ENCODE data around the gene ZNF570.
A peak's percentile ranks its signal among the peaks of the same experiment; 100 is the strongest.

Gene ZNF570

DNA sequence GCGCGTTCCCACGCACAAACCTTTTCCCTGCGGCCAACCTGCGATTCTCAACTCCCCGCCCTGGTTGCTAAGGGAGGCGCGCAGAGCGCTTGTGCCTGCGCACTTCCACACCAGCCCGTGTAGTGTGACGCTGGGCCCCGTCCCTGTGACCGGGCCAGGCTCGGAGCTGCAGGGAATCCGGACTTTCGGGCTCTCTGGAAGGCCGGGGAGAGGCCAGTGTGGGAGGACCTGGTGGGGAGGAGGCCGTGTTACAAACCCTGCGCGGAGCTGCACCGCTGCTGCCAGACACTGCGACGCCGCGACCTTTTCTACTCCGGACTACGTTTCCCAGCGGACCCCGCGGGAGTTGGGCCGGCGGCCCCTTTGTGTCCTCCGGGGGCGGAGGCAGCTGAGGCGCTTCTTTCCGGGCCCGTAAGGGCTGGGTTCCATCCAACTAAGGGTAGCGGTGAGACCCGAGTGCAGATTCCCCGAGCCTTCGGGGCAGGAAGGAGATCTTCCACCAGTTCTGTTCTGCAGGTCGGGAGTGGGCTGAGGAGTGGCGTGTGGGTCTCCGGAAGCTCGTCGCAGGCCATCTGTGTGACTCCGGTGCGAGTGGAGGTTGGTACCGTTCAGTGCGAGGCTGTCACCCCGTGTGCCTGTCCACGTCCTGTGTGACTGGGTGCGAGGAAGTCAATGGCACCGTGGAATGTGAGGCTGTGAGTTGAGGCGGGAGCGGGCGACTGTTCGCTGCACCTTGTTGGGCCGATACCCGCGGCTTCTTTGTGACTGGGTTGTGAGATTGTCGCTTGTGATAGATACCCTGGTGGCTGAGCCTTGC lies at the start of gene ZNF570:
Gene ZNF570, plus strand, starts transcription at position 396 of the 817 bp plus-strand sequence. CDS start 999 bp downstream, outside the sequence.
- peak; percentile 81 to 91 for DNase-seq

DNA sequence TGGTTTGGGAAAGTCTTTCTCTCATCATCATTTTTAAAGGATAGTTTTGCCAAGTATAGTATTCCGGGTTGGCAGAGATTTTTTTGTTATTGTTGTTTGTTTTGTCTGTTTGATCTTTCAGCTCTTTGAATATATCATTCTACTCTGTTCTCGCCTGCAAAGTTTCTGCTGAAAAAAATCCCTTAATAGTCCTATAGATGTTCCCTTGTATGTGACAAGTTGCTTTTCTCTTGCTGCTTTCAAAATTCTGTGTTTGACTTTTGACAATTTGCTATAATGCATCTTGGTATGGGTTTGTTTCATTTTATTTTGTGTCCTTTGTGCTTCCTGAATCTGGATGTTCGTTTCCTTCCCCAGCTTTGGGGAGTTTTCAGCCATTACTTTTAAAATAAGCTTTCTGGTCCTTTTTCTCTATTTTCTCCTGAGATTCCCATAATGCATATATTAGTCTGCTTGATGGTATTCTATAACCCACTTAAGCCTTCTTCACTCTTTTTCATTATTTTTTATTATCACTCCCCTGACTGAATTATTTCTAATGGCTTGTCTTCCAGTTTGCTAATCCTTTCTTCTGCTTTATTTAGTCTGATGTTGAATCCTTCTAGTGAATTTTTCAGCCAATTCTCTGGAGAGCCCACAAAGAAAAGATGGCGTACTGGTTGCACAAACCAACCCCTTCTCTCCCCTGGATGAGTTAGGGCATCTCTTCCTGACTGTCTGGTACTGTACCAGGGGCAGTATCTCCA lies 16.5 kb upstream of the ZNF570 start:
- no peak for DNase-seq

DNA sequence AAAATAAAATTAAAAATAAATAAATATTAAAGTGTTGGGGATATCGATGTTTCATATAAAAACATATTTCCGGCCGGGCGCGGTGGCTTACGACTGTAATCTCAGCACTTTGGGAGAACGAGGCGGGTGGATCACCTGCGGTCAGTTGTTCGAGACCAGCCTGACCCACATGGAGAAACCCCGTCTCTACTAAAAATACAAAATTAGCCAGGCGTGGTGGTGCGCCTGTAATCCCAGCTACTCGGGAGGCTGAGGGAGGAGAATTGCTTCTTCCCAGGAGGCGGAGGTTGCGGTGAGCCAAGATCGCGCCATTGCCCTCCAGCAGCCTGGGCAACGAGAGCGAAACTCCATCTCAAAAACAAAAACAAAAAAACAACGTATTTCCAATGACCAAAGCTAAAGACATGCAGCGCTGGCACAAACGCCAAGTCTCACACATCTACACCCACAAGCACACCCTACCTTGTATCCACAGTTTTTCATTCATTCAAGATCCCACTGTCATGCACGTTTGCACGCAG lies 2.8 kb upstream of the ZNF570 start:
- DNase-seq = no peak

DNA sequence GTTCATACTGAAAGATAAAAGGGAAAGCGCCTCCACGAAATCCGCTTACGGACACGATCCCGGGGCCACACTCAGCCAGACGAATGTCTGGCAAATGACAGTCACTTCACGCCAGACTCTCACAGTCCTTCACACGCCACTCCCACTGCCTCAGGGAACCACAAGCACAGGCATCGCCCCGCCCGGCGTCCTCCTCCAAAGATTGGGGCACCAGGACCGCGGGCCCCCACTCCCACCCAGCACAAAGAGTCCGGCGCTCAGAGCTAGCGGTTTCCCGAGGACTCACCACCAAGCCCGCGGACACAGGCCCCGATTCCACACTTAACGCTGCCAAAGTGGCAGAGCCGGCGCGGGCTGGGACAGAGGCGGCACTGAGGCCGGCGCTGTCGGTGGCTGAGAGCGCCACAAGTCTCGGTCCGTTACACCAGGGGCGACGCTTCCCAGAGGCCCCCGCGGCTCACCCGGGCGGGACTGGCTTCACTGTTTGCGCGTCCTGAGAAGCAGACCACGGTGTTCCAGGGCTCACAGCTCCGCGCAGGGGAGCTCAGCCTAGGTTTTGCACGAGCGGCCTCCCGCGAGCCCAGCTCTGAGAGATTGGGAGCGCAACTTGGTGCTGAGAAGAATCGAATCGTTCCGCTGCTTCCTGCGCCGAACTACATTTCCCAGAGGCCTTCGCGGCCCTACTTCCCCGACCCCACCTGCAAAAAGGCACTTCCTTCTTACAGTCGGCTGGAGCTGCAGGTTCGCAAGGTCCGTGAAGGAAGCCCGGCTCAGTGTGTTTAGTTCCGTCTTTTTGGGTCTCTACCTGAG lies 2.2 kb upstream of the ZNF570 start, which contains the start of gene ZNF569:
Gene ZNF569, minus strand, starts transcription at position 647 of the 810 bp plus-strand sequence. CDS start 22,523 bp downstream, outside the sequence.
- DNase-seq = peak; percentile 95 to 96

DNA sequence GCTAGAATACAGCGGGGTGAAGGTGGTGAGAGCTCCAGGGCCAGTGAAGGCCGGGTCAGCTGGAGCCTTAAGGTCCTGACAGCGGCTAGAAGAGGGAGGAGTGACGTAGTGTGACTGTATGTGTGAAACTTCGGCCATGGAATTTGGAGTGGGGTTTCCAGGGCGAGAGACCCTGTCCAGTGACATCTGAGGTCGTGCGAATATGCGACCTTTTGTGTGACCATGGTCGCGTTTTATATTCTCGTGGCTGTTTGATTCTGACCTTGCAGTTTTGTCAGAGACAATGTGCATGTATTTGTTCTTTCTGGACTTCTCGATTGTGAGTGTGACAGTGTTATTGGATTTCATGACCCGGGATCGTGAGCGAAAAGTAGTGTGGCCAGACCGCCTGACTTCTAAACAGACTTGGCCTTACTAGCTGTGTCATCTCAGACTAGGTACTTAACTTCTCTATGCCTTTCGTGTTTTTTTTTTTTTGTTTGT lies 1.5 kb upstream of the ZNF570 start:
- DNase-seq = no peak

DNA sequence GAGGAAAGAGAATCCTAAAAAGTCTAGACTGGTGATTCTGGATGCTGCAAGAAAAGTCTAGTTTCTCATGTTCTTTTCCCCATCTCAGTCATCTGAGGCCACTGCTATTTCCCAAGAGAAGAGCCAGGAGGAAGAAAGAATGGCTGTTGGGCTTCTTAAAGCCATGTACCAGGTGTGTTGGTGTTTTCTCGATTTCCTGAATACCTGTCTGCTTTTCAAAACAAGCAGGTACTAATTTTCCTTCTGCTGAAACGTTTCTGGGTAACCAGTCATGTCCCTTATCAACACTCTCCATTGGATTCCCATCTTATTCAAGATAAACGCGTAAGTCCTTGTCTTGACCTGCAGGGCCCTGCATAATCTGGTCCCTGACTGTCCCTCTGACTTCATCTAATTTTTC lies 1.1 kb downstream of the ZNF570 start:
- no peak for DNase-seq

DNA sequence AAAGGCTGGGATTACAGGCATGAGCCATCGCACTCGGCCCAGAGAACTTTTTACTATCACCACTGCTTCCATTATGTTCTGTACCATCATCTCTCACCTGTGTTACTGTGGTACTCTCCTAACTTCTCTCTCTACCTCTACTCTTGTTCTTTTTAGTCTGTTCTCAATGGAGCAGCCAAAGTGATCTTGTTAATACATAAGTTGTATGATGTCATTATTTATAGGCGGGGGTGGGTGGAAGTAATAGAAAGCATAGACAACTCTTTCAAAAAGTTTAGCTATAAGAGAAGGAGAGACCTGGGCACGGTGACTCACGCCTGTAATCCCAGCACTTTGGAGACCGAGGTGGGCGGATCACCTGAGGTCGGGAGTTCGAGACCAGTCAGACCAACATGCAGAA lies 3.0 kb downstream of the ZNF570 start:
- DNase-seq = no peak

DNA sequence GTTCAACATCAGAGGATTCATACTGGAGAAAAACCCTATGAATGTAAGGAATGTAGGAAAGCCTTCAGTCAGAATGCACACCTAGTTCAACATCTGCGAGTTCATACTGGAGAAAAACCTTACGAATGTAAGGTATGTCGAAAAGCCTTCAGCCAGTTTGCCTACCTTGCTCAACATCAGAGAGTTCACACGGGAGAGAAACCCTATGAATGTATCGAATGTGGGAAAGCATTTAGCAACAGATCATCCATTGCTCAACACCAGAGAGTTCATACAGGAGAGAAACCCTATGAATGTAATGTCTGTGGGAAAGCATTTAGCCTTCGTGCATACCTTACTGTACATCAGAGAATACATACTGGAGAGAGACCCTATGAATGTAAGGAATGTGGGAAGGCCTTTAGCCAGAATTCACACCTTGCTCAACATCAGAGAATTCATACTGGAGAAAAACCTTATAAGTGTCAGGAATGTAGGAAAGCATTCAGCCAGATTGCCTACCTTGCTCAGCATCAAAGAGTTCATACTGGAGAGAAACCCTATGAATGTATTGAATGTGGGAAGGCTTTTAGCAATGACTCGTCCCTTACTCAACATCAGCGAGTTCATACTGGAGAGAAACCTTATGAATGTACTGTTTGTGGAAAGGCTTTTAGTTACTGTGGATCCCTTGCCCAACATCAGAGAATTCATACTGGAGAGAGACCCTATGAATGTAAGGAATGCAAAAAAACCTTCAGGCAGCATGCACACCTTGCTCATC lies 15.4 kb downstream of the ZNF570 start:
- DNase-seq = no peak

DNA sequence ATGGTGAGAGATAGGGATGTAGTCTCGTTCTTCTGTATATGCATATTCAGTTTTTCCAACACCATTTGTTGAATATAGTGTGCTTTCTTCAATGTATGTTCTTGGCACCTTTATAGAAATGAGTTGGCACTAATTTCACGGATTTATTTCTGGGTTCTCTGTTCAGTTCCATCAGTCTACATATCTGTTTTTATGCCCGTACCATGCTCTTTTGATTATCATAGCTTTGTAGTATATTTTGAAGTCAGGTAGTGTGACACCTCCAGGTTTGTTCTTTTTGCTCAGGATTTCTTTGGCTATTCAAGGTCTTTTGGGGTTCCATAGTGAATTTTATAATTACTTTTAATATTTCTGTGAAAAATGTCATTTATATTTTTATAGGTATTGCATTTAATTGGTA lies 23.1 kb downstream of the ZNF570 start:
- no peak for DNase-seq

DNA sequence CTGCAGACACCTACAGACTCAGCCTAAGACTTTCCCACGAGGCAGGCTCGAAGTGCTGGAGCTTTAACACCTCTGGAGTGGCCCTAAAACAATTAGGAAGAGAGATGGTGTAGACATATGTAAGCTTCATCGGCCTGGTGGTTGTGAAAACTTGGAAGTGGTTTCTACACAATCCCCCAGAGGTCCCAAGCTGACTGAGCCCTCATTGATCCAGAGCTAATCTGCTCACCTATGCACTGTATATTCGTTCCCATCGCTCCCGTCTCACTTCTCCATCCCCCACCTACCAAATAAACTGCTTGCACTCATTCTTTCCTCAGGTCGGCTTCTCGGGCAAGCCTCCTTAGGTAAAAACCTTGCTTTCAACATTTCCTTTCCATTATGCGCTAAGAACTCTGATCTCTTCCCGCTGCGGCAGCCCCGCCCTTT lies 36.8 kb downstream of the ZNF570 start:
- DNase-seq = peak in 1 of 2 experiments; percentile 55

DNA sequence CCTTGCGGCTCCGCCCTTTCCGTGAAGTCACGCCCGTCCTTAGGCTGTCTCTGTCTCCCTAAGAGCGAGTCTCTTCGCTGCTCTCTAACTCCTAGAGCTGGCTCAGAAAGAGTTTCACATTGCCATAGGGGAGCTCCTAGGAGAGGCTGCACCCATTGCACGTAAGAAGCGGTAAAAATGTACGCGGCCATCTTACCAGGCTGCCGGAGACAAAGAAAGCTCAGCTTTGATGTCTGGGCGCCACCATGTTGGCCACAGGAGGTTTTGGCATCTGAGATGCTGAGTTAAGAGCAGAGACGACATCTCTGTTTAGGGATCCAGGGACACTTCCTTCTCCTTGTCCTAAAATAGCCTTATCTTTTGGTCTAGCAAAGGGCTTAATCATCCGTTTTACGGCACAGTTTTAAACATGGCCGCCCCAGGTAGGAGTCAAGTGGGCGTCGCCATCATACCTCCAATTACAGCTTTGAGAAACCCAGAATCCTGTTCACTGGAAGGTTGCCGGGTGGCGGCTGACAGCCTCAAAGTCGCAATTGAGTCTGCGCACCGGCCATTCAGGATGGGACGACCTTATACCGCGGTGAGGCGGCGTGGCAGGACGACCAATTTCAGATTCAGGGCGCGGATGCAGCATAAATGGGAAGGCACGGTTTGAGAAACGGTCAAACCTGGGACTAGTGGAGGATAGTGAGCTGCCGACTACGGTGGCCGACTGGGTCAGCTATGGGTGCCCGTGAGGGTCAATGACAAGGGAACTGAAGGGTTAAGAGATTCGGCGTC lies 37.4 kb downstream of the ZNF570 start, which contains the start of gene ZNF793:
Gene ZNF793, plus strand, starts transcription at position 553 of the 780 bp plus-strand sequence. CDS start 16,501 bp downstream, outside the sequence.
- DNase-seq = peak; percentile 83 to 88

DNA sequence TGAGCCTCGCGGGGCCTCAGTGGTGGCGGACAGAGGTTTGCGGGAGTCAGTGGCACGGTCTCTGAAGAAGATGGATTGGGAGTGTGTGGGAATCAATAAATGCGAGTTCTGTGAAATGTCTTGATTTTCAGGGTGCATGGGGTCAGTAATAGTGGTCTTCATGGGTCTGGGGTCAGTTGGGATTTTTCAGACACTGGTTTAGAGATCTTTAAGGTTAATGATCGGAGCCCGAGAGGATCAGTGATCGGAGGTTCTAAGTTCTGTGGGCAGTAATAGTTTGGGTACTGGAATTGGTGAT lies 38.0 kb downstream of the ZNF570 start:
- no peak for DNase-seq

DNA sequence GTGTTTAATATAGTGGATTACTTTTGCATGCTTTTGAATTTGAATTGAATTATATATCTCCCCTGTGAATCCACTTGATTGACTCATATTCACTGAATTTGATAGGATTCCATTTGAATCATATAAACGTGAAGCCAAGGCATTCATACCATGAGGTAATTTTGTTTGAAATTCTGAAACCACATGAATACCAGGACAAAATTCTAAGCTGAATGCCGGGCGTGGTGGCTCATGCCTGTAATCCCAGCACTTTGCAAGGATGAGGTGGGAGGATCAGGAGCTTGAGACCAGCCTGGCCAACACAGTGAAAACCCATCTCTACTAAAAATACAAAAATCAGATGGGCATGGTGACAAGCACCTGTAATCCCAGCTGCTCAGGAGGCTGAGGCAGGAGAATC lies 42.0 kb downstream of the ZNF570 start:
- DNase-seq = no peak

DNA sequence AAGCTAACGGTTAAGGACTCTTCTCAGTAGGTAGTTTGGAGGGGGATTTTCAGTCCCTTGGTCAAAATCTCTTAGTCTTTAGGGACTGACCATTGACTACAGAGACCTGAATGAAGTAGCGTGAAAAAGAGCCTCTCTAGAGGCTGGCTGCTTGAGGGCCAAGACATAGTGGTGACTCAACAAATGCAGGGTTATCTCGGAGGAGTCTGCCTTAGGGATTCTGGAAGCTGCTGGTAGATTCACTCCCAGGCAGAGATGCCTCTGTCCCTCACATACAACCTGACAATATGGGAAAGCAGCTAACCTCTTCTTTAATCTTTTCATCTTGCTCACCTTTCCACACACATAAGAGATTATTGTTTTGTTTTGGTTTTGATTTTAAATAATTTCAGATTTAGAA lies 42.7 kb downstream of the ZNF570 start:
- no peak for DNase-seq

DNA sequence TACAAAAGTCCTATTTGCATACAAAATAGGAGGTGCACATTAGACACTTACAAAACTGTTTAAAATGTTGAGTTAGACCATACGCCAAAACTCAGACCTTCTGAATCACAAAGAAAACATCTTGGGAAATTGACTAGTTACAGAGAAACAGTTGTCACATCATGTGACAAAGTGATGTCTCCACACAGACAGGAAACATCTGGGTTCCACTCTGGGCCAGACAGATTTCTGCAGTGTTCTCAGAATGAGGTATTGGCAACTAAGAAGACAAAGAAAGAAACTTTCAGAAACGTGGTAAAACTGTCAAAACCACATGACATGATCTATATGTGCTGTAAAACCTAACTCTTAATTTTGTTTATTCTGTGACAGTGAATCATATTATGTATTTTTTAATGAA lies 44.2 kb downstream of the ZNF570 start:
- no peak for DNase-seq

DNA sequence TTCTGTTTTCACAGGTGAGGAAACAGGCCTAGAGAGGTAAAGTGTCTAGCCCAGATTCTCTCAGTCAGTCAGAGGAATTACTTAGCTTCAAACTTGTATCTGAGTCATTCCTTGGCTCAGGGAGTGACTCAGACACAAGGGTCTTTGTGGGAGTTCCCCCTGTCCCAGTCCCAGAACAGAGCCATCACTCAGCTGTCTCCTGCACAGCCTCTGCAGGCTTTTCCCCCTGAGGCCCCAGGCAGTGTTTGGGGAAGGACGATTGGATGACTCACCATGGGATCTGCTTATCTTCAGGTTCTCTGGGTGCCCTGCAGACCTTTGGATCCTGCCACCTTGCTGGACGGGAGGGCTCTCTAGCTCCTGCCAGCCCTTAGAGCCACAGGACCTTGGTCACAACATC lies 50.7 kb downstream of the ZNF570 start:
- no peak for DNase-seq

DNA sequence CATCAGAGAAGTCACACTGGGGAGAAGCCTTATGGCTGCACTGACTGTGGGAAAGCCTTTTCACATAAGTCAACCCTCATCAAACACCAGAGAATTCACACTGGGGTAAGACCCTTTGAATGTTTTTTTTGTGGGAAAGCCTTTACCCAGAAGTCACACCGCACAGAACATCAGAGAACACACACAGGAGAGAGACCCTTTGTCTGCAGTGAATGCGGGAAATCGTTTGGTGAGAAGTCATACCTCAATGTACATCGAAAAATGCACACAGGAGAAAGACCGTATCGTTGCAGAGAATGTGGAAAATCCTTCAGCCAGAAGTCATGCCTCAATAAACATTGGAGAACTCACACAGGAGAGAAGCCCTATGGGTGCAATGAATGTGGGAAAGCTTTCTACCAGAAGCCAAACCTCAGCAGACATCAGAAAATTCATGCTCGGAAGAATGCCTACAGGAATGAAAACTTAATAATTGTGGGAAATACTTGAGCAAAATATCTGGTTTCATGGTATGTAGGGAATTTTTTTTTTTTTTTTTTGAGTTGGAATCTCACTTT lies 68.3 kb downstream of the ZNF570 start:
- DNase-seq = no peak
